Osteoblast (primary cell): ENCODE results near the gene RAD51B. TPM values are rescaled to one million over a fixed set of nuclear protein-coding genes. Genes with fewer than 3 reads are reported as not detected.

ENCODE experiments used
- DNase-seq: peaks from one replicate; pipeline ENCODE4 v3.0.0; 2011; ENCODE audit warnings: low spot score, mixed read lengths; ENCODE audit not compliant: insufficient read length; ENCODE audit errors: missing footprints
- H2AFZ ChIP-seq: 2 replicates; pipeline ENCODE4 v1.6.0; 2011; ENCODE audit warnings: mild to moderate bottlenecking, low read length
- H3K27ac ChIP-seq: 2 replicates; pipeline ENCODE4 v1.5.1; 2011; ENCODE audit warnings: mild to moderate bottlenecking, low read depth, low read length, moderate library complexity
- H3K27me3 ChIP-seq: 2 replicates; pipeline ENCODE4 v1.6.0; 2012; ENCODE audit warnings: mild to moderate bottlenecking, control low read depth, inconsistent platforms, low read length, moderate library complexity; ENCODE audit not compliant: insufficient read depth
- H3K36me3 ChIP-seq: 2 replicates; pipeline ENCODE4 v1.5.1; 2011; ENCODE audit warnings: mild to moderate bottlenecking, low read length, control low read depth, moderate library complexity; ENCODE audit not compliant: insufficient read depth
- H3K4me1 ChIP-seq: 2 replicates; pipeline ENCODE4 v1.5.1; 2011; ENCODE audit warnings: mild to moderate bottlenecking, low read length, control low read depth, moderate library complexity; ENCODE audit not compliant: insufficient read depth
- H3K4me2 ChIP-seq: 2 replicates; pipeline ENCODE4 v1.6.0; 2011; ENCODE audit warnings: mild to moderate bottlenecking, low read length; ENCODE audit not compliant: insufficient read depth
- H3K4me3 ChIP-seq: fragments of 200-600 bp; sonication (generic); 3 replicates; pipeline ENCODE4 v1.5.1; 2012; ENCODE audit warnings: mild to moderate bottlenecking, low read length, inconsistent platforms; ENCODE audit not compliant: insufficient read depth
- H3K79me2 ChIP-seq: 2 replicates; pipeline ENCODE4 v1.6.0; 2012; ENCODE audit warnings: mild to moderate bottlenecking, low read length, control low read depth, inconsistent platforms; ENCODE audit not compliant: insufficient read depth
- H3K9me3 ChIP-seq: 2 replicates; pipeline ENCODE4 v1.5.1; 2011; ENCODE audit warnings: low read depth, low read length, control low read depth
- H4K20me1 ChIP-seq: 2 replicates; pipeline ENCODE4 v1.6.0; 2012; ENCODE audit warnings: mild to moderate bottlenecking, low read length, control low read depth; ENCODE audit not compliant: insufficient read depth
- total RNA-seq: library from RNA; depleted of rRNA; stranded (reverse); fragments of >200 nt; gene quantifications from 2 replicates; pipeline ENCODE4 v1.2.3, GENCODE V29; 2012
- TF ChIP-seq, protein P1 (sequence below): IDR thresholded peaks from 2 replicates; pipeline ENCODE4 v1.5.1; 2011; ENCODE audit warnings: mild to moderate bottlenecking, low read depth, low read length, moderate library complexity; ENCODE audit errors: extremely low read depth

RAD51B gene
- total RNA-seq, 1 donor: 13.8 TPM

DNA sequence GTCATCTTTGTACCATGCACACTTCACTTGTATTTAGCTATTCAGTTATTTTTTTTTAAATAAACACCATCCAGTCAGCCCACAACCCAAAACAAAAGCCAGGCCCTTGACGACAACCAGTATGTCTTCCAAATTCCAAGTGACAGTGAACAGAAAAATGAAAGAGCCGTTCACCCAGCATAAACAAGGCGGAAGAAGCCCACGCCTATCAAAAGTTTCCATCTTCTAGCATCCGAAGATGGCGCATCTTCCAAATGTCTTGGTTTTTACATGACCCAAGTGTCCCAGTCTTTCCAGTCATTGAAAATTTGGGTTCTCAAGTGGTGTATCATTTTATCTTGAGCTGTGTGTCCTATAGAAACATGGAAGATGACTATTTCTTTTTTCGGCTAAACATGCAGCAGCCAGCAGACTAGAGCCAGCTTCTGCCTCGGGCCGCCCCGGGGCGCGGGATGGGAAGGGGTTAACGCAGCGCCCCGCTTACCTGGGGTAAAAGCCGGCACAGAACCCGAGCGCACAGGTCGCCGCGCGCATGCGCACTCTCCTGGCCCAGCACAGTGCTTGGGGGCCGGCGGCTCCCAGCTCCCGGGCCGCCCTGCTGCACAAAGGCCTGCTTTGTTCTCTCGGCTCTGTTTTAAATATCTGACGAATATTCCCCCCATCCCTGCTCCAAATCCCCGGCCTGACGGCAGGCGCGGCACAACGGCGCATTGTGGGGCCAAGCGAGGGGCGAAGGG lies 808.5 kb downstream of the RAD51B start:
- Histone ChIP-seq H3K27me3 (no peaks in the 10 kb centered on the region), H3K4me3 (peak overlapping the region; percentile 54), H3K4me1 (peaks cover under 1% of the 10 kb centered on the region), H3K4me2 (peak overlapping the region; percentile 55), H2AFZ (no peak overlapping the region), H3K9me3 (no peaks in the 10 kb centered on the region), H3K79me2 (no peaks in the 10 kb centered on the region), H4K20me1 (no peaks in the 10 kb centered on the region), H3K36me3 (no peaks in the 10 kb centered on the region), H3K27ac (no peak overlapping the region)
- DNase-seq: peak; percentile 85
- TF ChIP-seq, protein P1, sequence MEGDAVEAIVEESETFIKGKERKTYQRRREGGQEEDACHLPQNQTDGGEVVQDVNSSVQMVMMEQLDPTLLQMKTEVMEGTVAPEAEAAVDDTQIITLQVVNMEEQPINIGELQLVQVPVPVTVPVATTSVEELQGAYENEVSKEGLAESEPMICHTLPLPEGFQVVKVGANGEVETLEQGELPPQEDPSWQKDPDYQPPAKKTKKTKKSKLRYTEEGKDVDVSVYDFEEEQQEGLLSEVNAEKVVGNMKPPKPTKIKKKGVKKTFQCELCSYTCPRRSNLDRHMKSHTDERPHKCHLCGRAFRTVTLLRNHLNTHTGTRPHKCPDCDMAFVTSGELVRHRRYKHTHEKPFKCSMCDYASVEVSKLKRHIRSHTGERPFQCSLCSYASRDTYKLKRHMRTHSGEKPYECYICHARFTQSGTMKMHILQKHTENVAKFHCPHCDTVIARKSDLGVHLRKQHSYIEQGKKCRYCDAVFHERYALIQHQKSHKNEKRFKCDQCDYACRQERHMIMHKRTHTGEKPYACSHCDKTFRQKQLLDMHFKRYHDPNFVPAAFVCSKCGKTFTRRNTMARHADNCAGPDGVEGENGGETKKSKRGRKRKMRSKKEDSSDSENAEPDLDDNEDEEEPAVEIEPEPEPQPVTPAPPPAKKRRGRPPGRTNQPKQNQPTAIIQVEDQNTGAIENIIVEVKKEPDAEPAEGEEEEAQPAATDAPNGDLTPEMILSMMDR: no peak

DNA sequence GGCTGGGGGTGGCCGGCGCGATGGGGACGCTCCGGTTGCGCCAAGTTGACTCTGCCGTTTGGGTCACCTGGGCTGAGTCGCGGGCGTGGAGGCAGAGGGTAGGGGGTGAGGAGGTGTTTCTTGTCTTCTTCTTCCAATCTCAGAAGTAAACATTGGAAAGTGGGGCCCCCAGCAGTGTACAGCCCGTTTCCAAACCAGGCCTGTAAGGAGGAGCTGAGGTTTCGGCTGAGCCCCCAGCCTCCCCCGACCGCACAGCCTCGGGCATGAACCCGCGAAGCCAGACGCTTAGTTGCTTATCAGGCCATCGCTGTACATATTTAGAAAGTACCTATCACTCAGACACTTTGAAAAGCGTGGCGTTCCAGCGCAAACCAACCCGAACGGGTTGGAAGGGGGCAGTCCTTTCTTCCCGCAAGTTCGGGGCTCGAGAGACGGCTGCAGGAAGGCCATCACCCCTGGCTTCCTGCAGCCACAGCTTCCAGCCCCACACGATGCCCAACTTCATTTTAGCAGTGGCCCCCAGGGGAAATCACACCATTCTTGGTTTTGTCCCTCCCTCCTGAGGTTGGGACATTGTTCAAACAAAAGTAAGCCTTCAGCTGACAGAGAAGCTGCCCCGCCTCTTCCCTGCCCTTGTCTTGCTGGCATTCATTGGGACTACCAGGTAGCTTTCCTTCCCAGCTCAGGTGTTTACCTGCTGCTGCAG lies 809.2 kb downstream of the RAD51B start:
- Histone ChIP-seq H3K27ac (no peak overlapping the region), H3K4me1 (peaks cover 8% of the 10 kb centered on the region), H3K9me3 (no peaks in the 10 kb centered on the region), H3K4me2 (no peak overlapping the region), H2AFZ (no peak overlapping the region), H3K79me2 (no peaks in the 10 kb centered on the region), H4K20me1 (no peaks in the 10 kb centered on the region), H3K36me3 (no peaks in the 10 kb centered on the region), H3K27me3 (no peaks in the 10 kb centered on the region), H3K4me3 (peak overlapping the region; percentile 54)
- DNase-seq: no peak
- TF ChIP-seq, protein P1: no peak

DNA sequence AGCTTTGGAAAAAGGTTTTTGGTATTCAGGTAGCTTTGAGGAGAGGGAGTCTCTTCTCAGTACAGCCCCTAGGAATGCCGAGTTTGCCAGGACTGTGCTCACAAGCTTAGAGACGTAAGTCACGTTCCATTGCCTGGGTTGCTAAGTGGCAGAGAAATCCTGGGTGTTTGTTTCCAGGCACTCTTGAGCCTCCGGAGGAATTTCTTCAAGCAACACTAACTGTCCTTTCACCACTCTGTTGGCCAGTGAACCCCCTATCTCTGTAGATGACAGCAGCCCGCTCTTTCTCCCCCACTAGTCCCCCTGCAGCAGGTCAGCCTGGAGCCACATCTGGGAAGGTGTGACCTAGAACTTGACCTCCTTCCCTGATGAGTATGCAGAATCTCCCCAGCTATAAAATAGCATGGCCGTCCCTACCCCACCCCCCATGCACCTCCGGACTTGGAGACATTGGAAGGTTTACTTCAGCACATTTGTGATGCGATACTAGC lies 810.5 kb downstream of the RAD51B start:
- TF ChIP-seq, protein P1: no peak
- Histone ChIP-seq H3K4me1 (peaks cover 8% of the 10 kb centered on the region), H2AFZ (no peak overlapping the region)

More for the DNA sequence above, 810.5 kb downstream of the RAD51B start:
- DNase-seq: peak; percentile 39
- no peaks in the 10 kb centered on the region for H4K20me1 ChIP-seq
- no peaks in the 10 kb centered on the region for H3K27me3 ChIP-seq
- no peak overlapping the region for H3K4me2 ChIP-seq
- H3K4me3 ChIP-seq: no peak overlapping the region
- no peak overlapping the region for H3K27ac ChIP-seq
- no peaks in the 10 kb centered on the region for H3K36me3 ChIP-seq
- H3K9me3 ChIP-seq: no peaks in the 10 kb centered on the region
- no peaks in the 10 kb centered on the region for H3K79me2 ChIP-seq
